ENCODE measurements around the gene C10orf90.

Gene C10orf90

DNA sequence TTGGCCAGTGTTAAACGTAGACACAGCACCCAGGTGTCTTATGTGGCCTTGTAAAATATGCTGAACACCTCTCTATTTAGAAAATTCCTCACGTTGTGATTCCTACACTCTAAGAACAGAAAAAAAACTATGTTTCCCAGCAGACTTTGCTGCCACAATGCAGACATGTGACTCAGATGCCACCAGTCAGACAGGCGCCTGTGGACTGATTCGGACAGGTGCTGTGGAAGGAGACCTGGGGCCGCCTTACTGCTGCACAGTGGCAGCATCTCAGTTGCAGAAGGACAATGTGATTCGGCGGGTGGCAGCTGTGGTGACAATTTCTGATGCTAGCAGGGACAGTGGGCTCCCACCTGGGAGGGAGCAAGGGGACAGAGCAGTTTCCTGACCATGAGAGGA is 88.8 kb downstream of the C10orf90 start (continued):
- no peak for TF ChIP-seq MYNN (tag by site-specific recombination; IDR thresholded peaks at IDR 0.05; ENCODE audit: borderline replicate concordance)
- TF ChIP-seq, protein P1, sequence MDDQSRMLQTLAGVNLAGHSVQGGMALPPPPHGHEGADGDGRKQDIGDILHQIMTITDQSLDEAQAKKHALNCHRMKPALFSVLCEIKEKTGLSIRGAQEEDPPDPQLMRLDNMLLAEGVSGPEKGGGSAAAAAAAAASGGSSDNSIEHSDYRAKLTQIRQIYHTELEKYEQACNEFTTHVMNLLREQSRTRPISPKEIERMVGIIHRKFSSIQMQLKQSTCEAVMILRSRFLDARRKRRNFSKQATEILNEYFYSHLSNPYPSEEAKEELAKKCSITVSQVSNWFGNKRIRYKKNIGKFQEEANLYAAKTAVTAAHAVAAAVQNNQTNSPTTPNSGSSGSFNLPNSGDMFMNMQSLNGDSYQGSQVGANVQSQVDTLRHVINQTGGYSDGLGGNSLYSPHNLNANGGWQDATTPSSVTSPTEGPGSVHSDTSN (CRISPR knock-in tag; IDR thresholded peaks at IDR 0.05), result no peak
- TF ChIP-seq, protein P2, sequence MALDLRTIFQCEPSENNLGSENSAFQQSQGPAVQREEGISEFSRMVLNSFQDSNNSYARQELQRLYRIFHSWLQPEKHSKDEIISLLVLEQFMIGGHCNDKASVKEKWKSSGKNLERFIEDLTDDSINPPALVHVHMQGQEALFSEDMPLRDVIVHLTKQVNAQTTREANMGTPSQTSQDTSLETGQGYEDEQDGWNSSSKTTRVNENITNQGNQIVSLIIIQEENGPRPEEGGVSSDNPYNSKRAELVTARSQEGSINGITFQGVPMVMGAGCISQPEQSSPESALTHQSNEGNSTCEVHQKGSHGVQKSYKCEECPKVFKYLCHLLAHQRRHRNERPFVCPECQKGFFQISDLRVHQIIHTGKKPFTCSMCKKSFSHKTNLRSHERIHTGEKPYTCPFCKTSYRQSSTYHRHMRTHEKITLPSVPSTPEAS (tag by site-specific recombination; IDR thresholded peaks at IDR 0.05), result no peak
- no peak for TF ChIP-seq ZNF670 (tag by site-specific recombination; IDR thresholded peaks at IDR 0.05; ENCODE audit: low read depth)
- no peak for TF ChIP-seq ZNF10 (tag by site-specific recombination; IDR thresholded peaks at IDR 0.05)
- no peak for TF ChIP-seq REPIN1 (tag by site-specific recombination; IDR thresholded peaks at IDR 0.05; ENCODE audit: low read depth)
- TF ChIP-seq, protein P3, sequence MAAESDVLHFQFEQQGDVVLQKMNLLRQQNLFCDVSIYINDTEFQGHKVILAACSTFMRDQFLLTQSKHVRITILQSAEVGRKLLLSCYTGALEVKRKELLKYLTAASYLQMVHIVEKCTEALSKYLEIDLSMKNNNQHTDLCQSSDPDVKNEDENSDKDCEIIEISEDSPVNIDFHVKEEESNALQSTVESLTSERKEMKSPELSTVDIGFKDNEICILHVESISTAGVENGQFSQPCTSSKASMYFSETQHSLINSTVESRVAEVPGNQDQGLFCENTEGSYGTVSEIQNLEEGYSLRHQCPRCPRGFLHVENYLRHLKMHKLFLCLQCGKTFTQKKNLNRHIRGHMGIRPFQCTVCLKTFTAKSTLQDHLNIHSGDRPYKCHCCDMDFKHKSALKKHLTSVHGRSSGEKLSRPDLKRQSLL (tag by site-specific recombination; IDR thresholded peaks at IDR 0.05), result no peak
- TF ChIP-seq OVOL3 (tag by site-specific recombination; IDR thresholded peaks at IDR 0.05), result no peak
- TF ChIP-seq, protein P4, sequence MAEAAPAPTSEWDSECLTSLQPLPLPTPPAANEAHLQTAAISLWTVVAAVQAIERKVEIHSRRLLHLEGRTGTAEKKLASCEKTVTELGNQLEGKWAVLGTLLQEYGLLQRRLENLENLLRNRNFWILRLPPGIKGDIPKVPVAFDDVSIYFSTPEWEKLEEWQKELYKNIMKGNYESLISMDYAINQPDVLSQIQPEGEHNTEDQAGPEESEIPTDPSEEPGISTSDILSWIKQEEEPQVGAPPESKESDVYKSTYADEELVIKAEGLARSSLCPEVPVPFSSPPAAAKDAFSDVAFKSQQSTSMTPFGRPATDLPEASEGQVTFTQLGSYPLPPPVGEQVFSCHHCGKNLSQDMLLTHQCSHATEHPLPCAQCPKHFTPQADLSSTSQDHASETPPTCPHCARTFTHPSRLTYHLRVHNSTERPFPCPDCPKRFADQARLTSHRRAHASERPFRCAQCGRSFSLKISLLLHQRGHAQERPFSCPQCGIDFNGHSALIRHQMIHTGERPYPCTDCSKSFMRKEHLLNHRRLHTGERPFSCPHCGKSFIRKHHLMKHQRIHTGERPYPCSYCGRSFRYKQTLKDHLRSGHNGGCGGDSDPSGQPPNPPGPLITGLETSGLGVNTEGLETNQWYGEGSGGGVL (tag by site-specific recombination; IDR thresholded peaks at IDR 0.05), result no peak

DNA sequence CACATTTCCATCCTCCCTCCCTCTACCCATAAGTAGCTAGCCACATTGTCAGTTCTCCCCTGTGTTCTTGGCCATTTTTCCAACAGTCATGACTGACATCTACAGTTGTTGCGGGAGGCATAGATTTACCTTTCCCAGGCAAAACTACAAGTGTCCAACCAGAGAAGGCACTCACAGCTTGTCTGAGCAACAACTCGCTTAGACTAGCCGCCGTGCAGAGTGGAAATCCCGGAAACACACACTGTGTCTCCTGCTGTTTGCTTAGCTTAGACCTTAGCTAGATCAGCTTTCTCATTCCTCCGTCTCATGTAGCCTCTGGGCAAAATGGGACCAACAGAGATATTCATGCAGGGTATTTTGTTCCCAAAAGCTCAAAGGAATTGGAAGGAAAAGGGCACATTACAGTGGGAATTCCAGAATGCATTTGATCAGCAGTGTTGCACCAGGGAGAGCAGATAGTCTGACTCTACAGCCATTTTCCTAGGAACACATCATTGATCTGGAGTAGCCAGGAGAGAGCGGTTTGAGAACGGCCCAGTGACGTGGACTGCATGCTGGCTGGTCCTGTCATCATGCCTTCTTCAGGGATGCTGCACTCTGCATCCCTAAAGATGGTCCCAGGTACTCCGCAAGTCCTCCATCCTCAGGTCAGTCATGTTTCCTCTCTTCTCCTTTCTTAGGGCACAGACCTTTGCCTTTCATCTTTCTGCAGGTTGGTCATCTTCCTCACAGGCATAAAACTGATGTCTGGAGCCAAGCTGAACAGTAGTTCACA is 89.4 kb downstream of the C10orf90 start:
- Histone ChIP-seq H3K9me3 (ENCODE audit: control insufficient read depth, insufficient read depth, low read depth, low read length) (no peaks in the 10 kb centered on the region), H3K36me3 (ENCODE audit: control insufficient read depth in 2 of 2, insufficient read depth in 1 of 2, low read length in 2 of 2) (no peaks in the 10 kb centered on the region), H3K27ac (ENCODE audit: extremely low read depth, low read depth, low read length) (no peak overlapping the region), H3K4me1 (ENCODE audit: control insufficient read depth, insufficient read depth, low read length) (no peaks in the 10 kb centered on the region), H3K4me3 (ENCODE audit: low read depth, low read length) (no peak overlapping the region)
- ChIA-PET CTCF (interaction anchor here (1.0 kb wide), 1 partner anchor 17 kb away, joined by 3 read pairs; no protein-coding TSS in a partner anchor), POLR2A (no interaction called here)
- no peak for TF ChIP-seq ZNF121 (tag by site-specific recombination; IDR thresholded peaks at IDR 0.05)
- no peak for TF ChIP-seq ZFHX2 (tag by site-specific recombination; conservative IDR thresholded peaks at IDR 0.05)
- TF ChIP-seq, protein P5, sequence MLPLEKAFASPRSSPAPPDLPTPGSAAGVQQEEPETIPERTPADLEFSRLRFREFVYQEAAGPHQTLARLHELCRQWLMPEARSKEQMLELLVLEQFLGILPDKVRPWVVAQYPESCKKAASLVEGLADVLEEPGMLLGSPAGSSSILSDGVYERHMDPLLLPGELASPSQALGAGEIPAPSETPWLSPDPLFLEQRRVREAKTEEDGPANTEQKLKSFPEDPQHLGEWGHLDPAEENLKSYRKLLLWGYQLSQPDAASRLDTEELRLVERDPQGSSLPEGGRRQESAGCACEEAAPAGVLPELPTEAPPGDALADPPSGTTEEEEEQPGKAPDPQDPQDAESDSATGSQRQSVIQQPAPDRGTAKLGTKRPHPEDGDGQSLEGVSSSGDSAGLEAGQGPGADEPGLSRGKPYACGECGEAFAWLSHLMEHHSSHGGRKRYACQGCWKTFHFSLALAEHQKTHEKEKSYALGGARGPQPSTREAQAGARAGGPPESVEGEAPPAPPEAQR (tag by site-specific recombination; IDR thresholded peaks at IDR 0.05), result no peak
- no peak for TF ChIP-seq ZNF571 (tag by site-specific recombination; IDR thresholded peaks at IDR 0.05)
- TF ChIP-seq, protein P6, sequence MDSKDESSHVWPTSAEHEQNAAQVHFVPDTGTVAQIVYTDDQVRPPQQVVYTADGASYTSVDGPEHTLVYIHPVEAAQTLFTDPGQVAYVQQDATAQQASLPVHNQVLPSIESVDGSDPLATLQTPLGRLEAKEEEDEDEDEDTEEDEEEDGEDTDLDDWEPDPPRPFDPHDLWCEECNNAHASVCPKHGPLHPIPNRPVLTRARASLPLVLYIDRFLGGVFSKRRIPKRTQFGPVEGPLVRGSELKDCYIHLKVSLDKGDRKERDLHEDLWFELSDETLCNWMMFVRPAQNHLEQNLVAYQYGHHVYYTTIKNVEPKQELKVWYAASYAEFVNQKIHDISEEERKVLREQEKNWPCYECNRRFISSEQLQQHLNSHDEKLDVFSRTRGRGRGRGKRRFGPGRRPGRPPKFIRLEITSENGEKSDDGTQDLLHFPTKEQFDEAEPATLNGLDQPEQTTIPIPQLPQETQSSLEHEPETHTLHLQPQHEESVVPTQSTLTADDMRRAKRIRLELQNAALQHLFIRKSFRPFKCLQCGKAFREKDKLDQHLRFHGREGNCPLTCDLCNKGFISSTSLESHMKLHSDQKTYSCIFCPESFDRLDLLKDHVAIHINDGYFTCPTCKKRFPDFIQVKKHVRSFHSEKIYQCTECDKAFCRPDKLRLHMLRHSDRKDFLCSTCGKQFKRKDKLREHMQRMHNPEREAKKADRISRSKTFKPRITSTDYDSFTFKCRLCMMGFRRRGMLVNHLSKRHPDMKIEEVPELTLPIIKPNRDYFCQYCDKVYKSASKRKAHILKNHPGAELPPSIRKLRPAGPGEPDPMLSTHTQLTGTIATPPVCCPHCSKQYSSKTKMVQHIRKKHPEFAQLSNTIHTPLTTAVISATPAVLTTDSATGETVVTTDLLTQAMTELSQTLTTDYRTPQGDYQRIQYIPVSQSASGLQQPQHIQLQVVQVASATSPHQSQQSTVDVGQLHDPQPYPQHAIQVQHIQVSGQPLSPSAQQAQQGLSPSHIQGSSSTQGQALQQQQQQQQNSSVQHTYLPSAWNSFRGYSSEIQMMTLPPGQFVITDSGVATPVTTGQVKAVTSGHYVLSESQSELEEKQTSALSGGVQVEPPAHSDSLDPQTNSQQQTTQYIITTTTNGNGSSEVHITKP (tag by site-specific recombination; IDR thresholded peaks at IDR 0.05), result no peak
- TF ChIP-seq, protein P7, sequence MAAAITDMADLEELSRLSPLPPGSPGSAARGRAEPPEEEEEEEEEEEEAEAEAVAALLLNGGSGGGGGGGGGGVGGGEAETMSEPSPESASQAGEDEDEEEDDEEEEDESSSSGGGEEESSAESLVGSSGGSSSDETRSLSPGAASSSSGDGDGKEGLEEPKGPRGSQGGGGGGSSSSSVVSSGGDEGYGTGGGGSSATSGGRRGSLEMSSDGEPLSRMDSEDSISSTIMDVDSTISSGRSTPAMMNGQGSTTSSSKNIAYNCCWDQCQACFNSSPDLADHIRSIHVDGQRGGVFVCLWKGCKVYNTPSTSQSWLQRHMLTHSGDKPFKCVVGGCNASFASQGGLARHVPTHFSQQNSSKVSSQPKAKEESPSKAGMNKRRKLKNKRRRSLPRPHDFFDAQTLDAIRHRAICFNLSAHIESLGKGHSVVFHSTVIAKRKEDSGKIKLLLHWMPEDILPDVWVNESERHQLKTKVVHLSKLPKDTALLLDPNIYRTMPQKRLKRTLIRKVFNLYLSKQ (tag by site-specific recombination; IDR thresholded peaks at IDR 0.05; ENCODE audit: borderline replicate concordance), result no peak
- TF ChIP-seq HOXC10 (CRISPR knock-in tag; IDR thresholded peaks at IDR 0.05), result no peak
- no peak for TF ChIP-seq ZNF549 (tag by site-specific recombination; IDR thresholded peaks at IDR 0.05)
- no peak for TF ChIP-seq ZNF239 (tag by site-specific recombination; IDR thresholded peaks at IDR 0.05)
- no peak for TF ChIP-seq ZNF624 (tag by site-specific recombination; IDR thresholded peaks at IDR 0.05)
- no peak for TF ChIP-seq GLI4 (tag by site-specific recombination; IDR thresholded peaks at IDR 0.05)
- TF ChIP-seq, protein P8, sequence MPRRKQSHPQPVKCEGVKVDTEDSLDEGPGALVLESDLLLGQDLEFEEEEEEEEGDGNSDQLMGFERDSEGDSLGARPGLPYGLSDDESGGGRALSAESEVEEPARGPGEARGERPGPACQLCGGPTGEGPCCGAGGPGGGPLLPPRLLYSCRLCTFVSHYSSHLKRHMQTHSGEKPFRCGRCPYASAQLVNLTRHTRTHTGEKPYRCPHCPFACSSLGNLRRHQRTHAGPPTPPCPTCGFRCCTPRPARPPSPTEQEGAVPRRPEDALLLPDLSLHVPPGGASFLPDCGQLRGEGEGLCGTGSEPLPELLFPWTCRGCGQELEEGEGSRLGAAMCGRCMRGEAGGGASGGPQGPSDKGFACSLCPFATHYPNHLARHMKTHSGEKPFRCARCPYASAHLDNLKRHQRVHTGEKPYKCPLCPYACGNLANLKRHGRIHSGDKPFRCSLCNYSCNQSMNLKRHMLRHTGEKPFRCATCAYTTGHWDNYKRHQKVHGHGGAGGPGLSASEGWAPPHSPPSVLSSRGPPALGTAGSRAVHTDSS (tag by site-specific recombination; IDR thresholded peaks at IDR 0.05), result no peak
- no peak for TF ChIP-seq ZNF169 (tag by site-specific recombination; IDR thresholded peaks at IDR 0.05)

Measured in HEK293 (cell line).